ENCODE data around the gene EBF4. TPM values are rescaled to one million over a fixed set of nuclear protein-coding genes. Genes with fewer than 3 reads are reported as not detected.
"Not testable (repeated sequence)": the region's sequence is repeated elsewhere in the genome, so short reads cannot be mapped to it uniquely, and the experiment has no call there.

Gene EBF4
- total RNA-seq, 6 experiments from 2014 or later = 2.8 to 16.6 (median 6.2) TPM

GRCh38 chr20:2805689-2806350, 113.2 kb downstream of the EBF4 start:
- no peaks in the 10 kb centered on the region for H3K36me3 ChIP-seq
- no peaks in the 10 kb centered on the region for H3K27me3 ChIP-seq
- no peaks in the 10 kb centered on the region for H3K4me1 ChIP-seq
- H3K9me3 ChIP-seq = no peaks in the 10 kb centered on the region
- H3K27ac ChIP-seq = no peak overlapping the region
- TF ChIP-seq POLR2A (IDR thresholded peaks at IDR 0.05) (no peak), CTCF (IDR thresholded peaks at IDR 0.05) (no peak)
- DNase-seq = peak in 1 of 3 donors; percentile 45
- ATAC-seq = peak in 3 of 4 donors; percentile 28 to 45 (median 34)
- intact Hi-C loops (cut with DNase I) = no loop called here
- no peak overlapping the region for H3K4me3 ChIP-seq
- 35% methylated on average over 4 of the region's 22 CpGs for WGBS (ENCODE audit: insufficient coverage, low coverage, low lambda C conversion rate, missing lambda C conversion rate)

GRCh38 chr20:2806351-2806701, 113.7 kb downstream of the EBF4 start:
- no peak for TF ChIP-seq POLR2A (IDR thresholded peaks at IDR 0.05)
- TF ChIP-seq CTCF (IDR thresholded peaks at IDR 0.05) = no peak
- 28% methylated on average over 4 of the region's 4 CpGs for WGBS (ENCODE audit: insufficient coverage, low coverage, low lambda C conversion rate, missing lambda C conversion rate)
- no peak overlapping the region for H3K27ac ChIP-seq
- intact Hi-C loops (cut with DNase I) = no loop called here
- ATAC-seq = peak in 3 of 4 donors; percentile 28 to 48 (median 43)
- H3K4me3 ChIP-seq = no peak overlapping the region
- H3K9me3 ChIP-seq = no peaks in the 10 kb centered on the region
- DNase-seq = no peak
- H3K36me3 ChIP-seq = no peaks in the 10 kb centered on the region
- no peaks in the 10 kb centered on the region for H3K27me3 ChIP-seq
- H3K4me1 ChIP-seq = no peaks in the 10 kb centered on the region

GRCh38 chr20:2807019-2807418, 114.4 kb downstream of the EBF4 start:
- Histone ChIP-seq H3K36me3 (no peaks in the 10 kb centered on the region), H3K27ac (no peak overlapping the region), H3K4me3 (no peak overlapping the region), H3K9me3 (no peaks in the 10 kb centered on the region), H3K4me1 (no peaks in the 10 kb centered on the region), H3K27me3 (no peaks in the 10 kb centered on the region)
- 72% methylated on average over 4 of the region's 4 CpGs for WGBS (ENCODE audit: insufficient coverage, low coverage, low lambda C conversion rate, missing lambda C conversion rate)
- intact Hi-C loops (cut with DNase I) = no loop called here
- DNase-seq (peak in 1 of 3 donors; percentile 24), ATAC-seq (no peak)
- TF ChIP-seq CTCF (IDR thresholded peaks at IDR 0.05) (no peak), POLR2A (IDR thresholded peaks at IDR 0.05) (no peak)

DNA sequence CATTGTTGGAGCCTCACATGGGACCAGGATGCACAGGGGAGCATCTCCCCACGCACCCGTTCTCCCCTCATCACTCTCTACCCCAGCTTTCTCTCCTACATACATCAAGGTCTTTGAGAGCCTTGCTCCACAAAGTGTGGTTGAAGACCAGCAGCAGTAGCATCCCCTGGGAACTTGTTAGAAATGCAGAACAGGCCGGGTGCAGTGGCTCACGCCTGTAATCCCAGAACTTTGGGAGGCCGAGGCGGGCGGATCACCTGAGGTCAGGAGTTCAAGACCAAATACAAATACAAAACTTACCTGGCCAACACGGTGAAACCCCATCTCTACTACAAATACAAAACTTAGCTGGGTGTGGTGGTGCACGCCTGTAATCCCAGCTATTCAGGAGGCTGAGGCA, 115.3 kb downstream of the EBF4 start:
- DNase-seq; ATAC-seq; H3K9me3 ChIP-seq; H3K27ac ChIP-seq; H3K4me3 ChIP-seq; H3K4me1 ChIP-seq; H3K36me3 ChIP-seq; intact Hi-C loops (cut with DNase I); H3K27me3 ChIP-seq: not testable (repeated sequence)
- WGBS (ENCODE audit: insufficient coverage, low coverage, low lambda C conversion rate, missing lambda C conversion rate) = no CpG with 5 or more reads among the region's 9 CpGs

DNA sequence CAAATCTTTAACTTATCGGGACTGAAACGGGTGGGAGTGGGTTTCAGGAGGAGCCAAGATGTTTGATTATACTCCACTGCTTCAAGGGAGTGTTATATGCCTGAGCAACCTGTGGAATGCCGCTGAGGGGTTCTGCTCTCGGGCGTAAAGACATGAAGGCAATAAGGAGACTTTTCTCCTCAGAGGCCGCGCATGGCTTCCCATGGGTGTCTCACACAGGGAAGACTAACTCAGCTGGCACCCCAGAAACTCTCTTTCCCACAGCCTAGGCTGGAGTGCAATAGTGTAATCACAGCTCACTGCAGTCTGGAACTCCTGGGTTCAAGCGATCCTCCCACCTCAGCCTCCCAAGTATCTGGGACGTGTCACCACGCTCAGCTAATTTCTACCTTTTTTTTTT, 117.1 kb downstream of the EBF4 start:
- no peaks in the 10 kb centered on the region for H3K36me3 ChIP-seq
- no peaks in the 10 kb centered on the region for H3K9me3 ChIP-seq
- H3K4me3 ChIP-seq = no peak overlapping the region
- H3K27ac ChIP-seq = no peak overlapping the region
- TF ChIP-seq POLR2A (IDR thresholded peaks at IDR 0.05) (no peak), CTCF (IDR thresholded peaks at IDR 0.05) (no peak)
- no peaks in the 10 kb centered on the region for H3K27me3 ChIP-seq
- 85% methylated on average over 8 of the region's 10 CpGs for WGBS (ENCODE audit: insufficient coverage, low coverage, low lambda C conversion rate, missing lambda C conversion rate)
- no peaks in the 10 kb centered on the region for H3K4me1 ChIP-seq
- ATAC-seq (no peak), DNase-seq (no peak)
- intact Hi-C loops (cut with DNase I) = no loop called here

MicroRNAs within 50 kb of the gene (microRNA counts, 767-probe panel; counts per million panel counts)
- 237 counts per million for microRNA hsa-miR-1292

Small RNA genes lying within 50 kb of the gene (microRNA-seq; reads per million reads assigned to microRNA genes)
- 7.5 to 14.2 reads per million in 2 donors for gene MIR1292

Small RNA genes lying within 50 kb of the gene (small RNA-seq; reads per million reads assigned to genes)
- 0 reads per million in 2 experiments for gene SNORA51
- 0 reads per million in 2 experiments for gene SNORD110
- 0 reads per million in 2 experiments for gene SNORD56
- gene SNORD57 = 0 reads per million in 2 experiments
- 0 reads per million in 2 experiments for gene SNORD86

Other genes with a start within 250 kb of the EBF4 start
- gene SNRPB, start 222.0 kb upstream of the EBF4 start, total RNA-seq = 100 to 1,000 TPM in 1 of 6 experiments, 10 to 100 TPM in 5; 25.4 to 105 (median 48.1) TPM
- gene ZNF343, start 183.9 kb upstream of the EBF4 start, total RNA-seq = 1 to 10 TPM; 3.9 to 7.3 (median 6.0) TPM
- gene TMC2, start 156.2 kb upstream of the EBF4 start, total RNA-seq = not detected
- gene NOP56, start 40.1 kb upstream of the EBF4 start, total RNA-seq = 10 to 100 TPM; 32.7 to 60.9 (median 42.7) TPM
- gene IDH3B, start 28.6 kb upstream of the EBF4 start, total RNA-seq = 10 to 100 TPM; 37.6 to 78.1 (median 43.6) TPM
- gene CPXM1, start 107.8 kb downstream of the EBF4 start, total RNA-seq = under 1 TPM in 3 of 6 experiments, not detected in 3; 0.07 to 0.16 (median 0.12) TPM
- not detected for gene C20orf141, start 122.2 kb downstream of the EBF4 start, total RNA-seq
- gene TMEM239, start 123.6 kb downstream of the EBF4 start, total RNA-seq = not detected
- 10 to 100 TPM in 5 of 6 experiments, 1 to 10 TPM in 1; 9.6 to 22.2 (median 18.6) TPM for gene PCED1A, start 147.9 kb downstream of the EBF4 start, total RNA-seq
- 10 to 100 TPM; 17.2 to 22.2 (median 19.1) TPM for gene VPS16, start 148.0 kb downstream of the EBF4 start, total RNA-seq
- 10 to 100 TPM; 15.7 to 22.1 (median 18.6) TPM for gene PTPRA, start 180.7 kb downstream of the EBF4 start, total RNA-seq

Measured in right lobe of liver (tissue), 6 donors.